ENCODE data around the gene WDR90.

GRCh38 chr16:681746-682427 lies 32.7 kb downstream of the WDR90 start:
- TF ChIP-seq MXI1 (IDR thresholded peaks at IDR 0.05; ENCODE audit: borderline replicate concordance, low read depth, low read length), result no peak
- TF ChIP-seq NFKB2 (CRISPR knock-in tag; IDR thresholded peaks at IDR 0.05; ENCODE audit: borderline replicate concordance), result no peak
- no peak for TF ChIP-seq GABPA (IDR thresholded peaks at IDR 0.05; ENCODE audit: low read depth, low read length)
- TF ChIP-seq GABPA (CRISPR knock-in tag; IDR thresholded peaks at IDR 0.05; ENCODE audit: low read depth), result no peak
- no peak for TF ChIP-seq ZNF747 (CRISPR knock-in tag; IDR thresholded peaks at IDR 0.05; ENCODE audit: borderline replicate concordance)
- no peak for TF ChIP-seq RELA (CRISPR knock-in tag; IDR thresholded peaks at IDR 0.05)
